Liver (tissue), 3 donors: ENCODE measurements around the gene RAB34.
A peak's percentile ranks its signal among the peaks of the same experiment; 100 is the strongest.

Source experiments
- EGR1 ChIP-seq, 2 donors: IDR thresholded peaks; 2 replicates each; pipeline ENCODE4 v1.6.1; 2016 to 2018; ENCODE audit warnings: antibody characterized with exemption in 2 of 2, low read depth in 2 of 2
- JUND ChIP-seq, 2 donors: IDR thresholded peaks; 2 replicates each; pipeline ENCODE4 v1.6.1; 2016; ENCODE audit warnings: antibody characterized with exemption in 2 of 2
- TF ChIP-seq, protein P1 (sequence below): fragments of 150-350 bp; IDR thresholded peaks from 2 replicates; pipeline ENCODE4 v1.5.1; 2017; ENCODE audit warnings: improper control_type of control experiment, low read depth, low read length; ENCODE audit not compliant: missing input control
- TF ChIP-seq, protein P2 (sequence below): IDR thresholded peaks from 2 replicates; pipeline ENCODE4 v1.6.1; 2016; ENCODE audit warnings: antibody characterized with exemption, mild to moderate bottlenecking
- donor health status: healthy.
- donor health status: healthy.

DNA sequence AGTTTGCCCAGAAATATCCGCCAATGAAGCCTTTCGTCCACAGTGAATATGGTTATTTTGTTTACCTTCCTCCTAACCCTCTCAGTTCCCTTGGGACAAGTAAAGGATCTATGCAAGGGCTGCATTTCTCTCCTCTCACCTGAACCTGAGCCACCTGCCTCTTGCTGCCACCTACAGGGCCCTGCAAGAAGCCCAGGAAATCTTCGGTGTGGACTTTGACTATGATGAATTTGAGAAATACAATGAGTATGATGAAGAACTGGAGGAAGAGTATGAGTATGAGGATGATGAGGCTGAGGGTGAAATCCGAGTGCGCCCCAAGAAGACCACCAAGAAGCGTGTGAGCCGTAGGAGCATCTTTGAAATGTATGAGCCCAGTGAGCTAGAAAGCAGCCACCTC lies 41.7 kb downstream of the RAB34 start:
- TF ChIP-seq, protein P1, sequence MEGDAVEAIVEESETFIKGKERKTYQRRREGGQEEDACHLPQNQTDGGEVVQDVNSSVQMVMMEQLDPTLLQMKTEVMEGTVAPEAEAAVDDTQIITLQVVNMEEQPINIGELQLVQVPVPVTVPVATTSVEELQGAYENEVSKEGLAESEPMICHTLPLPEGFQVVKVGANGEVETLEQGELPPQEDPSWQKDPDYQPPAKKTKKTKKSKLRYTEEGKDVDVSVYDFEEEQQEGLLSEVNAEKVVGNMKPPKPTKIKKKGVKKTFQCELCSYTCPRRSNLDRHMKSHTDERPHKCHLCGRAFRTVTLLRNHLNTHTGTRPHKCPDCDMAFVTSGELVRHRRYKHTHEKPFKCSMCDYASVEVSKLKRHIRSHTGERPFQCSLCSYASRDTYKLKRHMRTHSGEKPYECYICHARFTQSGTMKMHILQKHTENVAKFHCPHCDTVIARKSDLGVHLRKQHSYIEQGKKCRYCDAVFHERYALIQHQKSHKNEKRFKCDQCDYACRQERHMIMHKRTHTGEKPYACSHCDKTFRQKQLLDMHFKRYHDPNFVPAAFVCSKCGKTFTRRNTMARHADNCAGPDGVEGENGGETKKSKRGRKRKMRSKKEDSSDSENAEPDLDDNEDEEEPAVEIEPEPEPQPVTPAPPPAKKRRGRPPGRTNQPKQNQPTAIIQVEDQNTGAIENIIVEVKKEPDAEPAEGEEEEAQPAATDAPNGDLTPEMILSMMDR: peak; percentile 34
- TF ChIP-seq, protein P2, sequence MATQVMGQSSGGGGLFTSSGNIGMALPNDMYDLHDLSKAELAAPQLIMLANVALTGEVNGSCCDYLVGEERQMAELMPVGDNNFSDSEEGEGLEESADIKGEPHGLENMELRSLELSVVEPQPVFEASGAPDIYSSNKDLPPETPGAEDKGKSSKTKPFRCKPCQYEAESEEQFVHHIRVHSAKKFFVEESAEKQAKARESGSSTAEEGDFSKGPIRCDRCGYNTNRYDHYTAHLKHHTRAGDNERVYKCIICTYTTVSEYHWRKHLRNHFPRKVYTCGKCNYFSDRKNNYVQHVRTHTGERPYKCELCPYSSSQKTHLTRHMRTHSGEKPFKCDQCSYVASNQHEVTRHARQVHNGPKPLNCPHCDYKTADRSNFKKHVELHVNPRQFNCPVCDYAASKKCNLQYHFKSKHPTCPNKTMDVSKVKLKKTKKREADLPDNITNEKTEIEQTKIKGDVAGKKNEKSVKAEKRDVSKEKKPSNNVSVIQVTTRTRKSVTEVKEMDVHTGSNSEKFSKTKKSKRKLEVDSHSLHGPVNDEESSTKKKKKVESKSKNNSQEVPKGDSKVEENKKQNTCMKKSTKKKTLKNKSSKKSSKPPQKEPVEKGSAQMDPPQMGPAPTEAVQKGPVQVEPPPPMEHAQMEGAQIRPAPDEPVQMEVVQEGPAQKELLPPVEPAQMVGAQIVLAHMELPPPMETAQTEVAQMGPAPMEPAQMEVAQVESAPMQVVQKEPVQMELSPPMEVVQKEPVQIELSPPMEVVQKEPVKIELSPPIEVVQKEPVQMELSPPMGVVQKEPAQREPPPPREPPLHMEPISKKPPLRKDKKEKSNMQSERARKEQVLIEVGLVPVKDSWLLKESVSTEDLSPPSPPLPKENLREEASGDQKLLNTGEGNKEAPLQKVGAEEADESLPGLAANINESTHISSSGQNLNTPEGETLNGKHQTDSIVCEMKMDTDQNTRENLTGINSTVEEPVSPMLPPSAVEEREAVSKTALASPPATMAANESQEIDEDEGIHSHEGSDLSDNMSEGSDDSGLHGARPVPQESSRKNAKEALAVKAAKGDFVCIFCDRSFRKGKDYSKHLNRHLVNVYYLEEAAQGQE: no peak
- no peak for TF ChIP-seq EGR1 (IDR thresholded peaks at IDR 0.05; ENCODE audit: low read depth in 2 of 2)
- TF ChIP-seq JUND (IDR thresholded peaks at IDR 0.05): no peak
